Measurements from ENCODE around the gene LSR. TPM values are rescaled to one million over a fixed set of nuclear protein-coding genes. Genes with fewer than 3 reads are reported as not detected.

LSR gene
- polyA plus RNA-seq, 3 donors: 0.08 to 0.17 TPM; not detected in 1

DNA sequence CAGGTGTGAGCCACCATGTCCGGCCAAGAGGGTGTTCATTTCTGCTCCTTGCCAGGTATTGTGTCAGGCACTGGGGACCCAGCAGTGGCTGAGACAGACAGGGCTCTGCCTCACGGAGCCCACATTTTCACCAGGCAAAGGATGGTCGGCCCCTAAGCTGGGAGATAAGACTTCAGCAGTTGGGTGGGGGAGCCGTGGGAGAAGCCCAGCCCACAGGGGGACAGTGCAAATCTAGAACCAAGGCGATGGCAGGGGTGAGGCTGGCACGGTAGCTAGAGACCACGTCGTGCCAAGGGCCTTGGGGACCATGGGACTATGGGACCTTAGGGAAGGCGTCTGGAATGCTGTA lies 8.3 kb downstream of the LSR start:
- H3K4me1 Mint-ChIP-seq: no peaks in the 10 kb centered on the region
- peaks cover 0 to 6% of the 10 kb centered on the region in 2 donors for H3K27me3 ChIP-seq (ENCODE audit: control insufficient read depth in 2 of 2, insufficient read depth in 2 of 2, low read length in 2 of 2)
- H3K27ac ChIP-seq (ENCODE audit: low read depth in 1 of 2, low read length in 2 of 2): no peak overlapping the region
- 91% methylated on average over 7 of the region's 9 CpGs for WGBS (ENCODE audit: insufficient coverage)
- no peaks in the 10 kb centered on the region for H3K9me3 ChIP-seq (replicated peaks in 1 of 2; ENCODE audit: control insufficient read depth in 1 of 2, insufficient read depth in 1 of 2, low read length in 2 of 2)
- intact Hi-C loops (cut with micrococcal nuclease): no loop called here
- peaks cover 0 to 2% (median 0%) of the 10 kb centered on the region in 7 donors for H3K9me3 Mint-ChIP-seq
- H3K4me1 ChIP-seq (ENCODE audit: control insufficient read depth in 1 of 2, insufficient read depth in 2 of 2, low read length in 2 of 2): no peaks in the 10 kb centered on the region
- H3K4me2 ChIP-seq (replicated peaks; ENCODE audit: extremely low read depth, low read length, poor library complexity, severe bottlenecking): no peak overlapping the region
- DNase-seq: no peak
- no peaks in the 10 kb centered on the region for H3K36me3 Mint-ChIP-seq
- no peaks in the 10 kb centered on the region for H3K79me2 ChIP-seq (ENCODE audit: insufficient read depth, low read length)
- H3K4me3 Mint-ChIP-seq: no peak overlapping the region
- no peaks in the 10 kb centered on the region for H3K36me3 ChIP-seq (replicated peaks in 1 of 2; ENCODE audit: control insufficient read depth in 1 of 2, insufficient read depth in 2 of 2, low read length in 2 of 2)
- H4K20me1 ChIP-seq (ENCODE audit: insufficient read depth, low read length): no peaks in the 10 kb centered on the region
- H2AFZ ChIP-seq (ENCODE audit: insufficient read depth, low read depth, low read length, poor library complexity, severe bottlenecking): no peak overlapping the region
- no peak overlapping the region for H3K27ac Mint-ChIP-seq
- TF ChIP-seq CTCF (IDR thresholded peaks at IDR 0.05): no peak
- no peak overlapping the region for H3K4me3 ChIP-seq (replicated peaks in 1 of 3; ENCODE audit: low read depth in 2 of 3, low read length in 3 of 3)
- H3K27me3 Mint-ChIP-seq (ENCODE audit: low read depth in 3 of 3): peaks cover 6 to 21% (median 7%) of the 10 kb centered on the region in 3 donors
- no peak overlapping the region for H3K9ac ChIP-seq (ENCODE audit: insufficient read depth, low read length, poor library complexity, severe bottlenecking)

DNA sequence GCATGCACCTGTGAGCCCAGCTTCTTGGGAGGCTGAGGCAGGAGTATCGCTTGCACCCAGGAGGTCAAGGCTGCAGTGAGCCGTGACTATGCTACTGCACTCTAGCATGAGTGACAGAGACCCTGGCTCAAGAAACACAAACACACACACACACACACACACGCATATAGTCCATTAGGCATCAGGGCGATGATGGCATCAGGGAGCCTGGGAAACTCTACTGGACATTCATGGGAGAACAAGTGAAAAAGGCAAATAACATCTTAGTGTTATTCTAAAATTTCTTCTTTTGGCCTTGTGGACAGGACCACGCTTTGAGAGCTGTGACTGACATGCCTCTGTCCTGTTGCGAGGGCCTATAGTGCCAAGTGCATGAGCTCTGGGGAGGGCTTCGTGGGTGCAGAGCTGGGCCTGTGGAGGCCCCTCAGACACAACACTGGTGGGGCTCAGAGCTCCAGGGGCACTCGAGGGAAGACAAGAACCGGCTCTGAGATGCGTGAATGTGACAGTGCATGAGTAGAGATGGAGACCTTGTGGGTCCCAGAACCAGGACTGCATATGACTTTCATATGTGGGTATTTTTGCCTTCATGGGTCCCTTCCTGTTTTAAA lies 12.0 kb downstream of the LSR start:
- 93% methylated on average over 8 of the region's 10 CpGs for WGBS (ENCODE audit: insufficient coverage)
- DNase-seq: no peak
- Mint-ChIP-seq H3K27me3 (ENCODE audit: low read depth in 3 of 3) (peaks cover 12 to 31% (median 15%) of the 10 kb centered on the region in 3 donors), H3K4me3 (no peak overlapping the region), H3K4me1 (peaks cover 19% of the 10 kb centered on the region), H3K36me3 (no peaks in the 10 kb centered on the region), H3K9me3 (no peaks in the 10 kb centered on the region), H3K27ac (no peak overlapping the region)
- intact Hi-C loops (cut with micrococcal nuclease): loop anchor here in 1 of 2 donors (10.0 kb wide), 1 partner anchor 56 kb away; no protein-coding TSS in a partner anchor
- TF ChIP-seq CTCF (IDR thresholded peaks at IDR 0.05): no peak
- no peak overlapping the region for H3K27ac ChIP-seq (ENCODE audit: low read depth in 1 of 2, low read length in 2 of 2)
- no peak overlapping the region for H3K4me2 ChIP-seq (replicated peaks; ENCODE audit: extremely low read depth, low read length, poor library complexity, severe bottlenecking)
- H3K79me2 ChIP-seq (ENCODE audit: insufficient read depth, low read length): no peaks in the 10 kb centered on the region
- H4K20me1 ChIP-seq (ENCODE audit: insufficient read depth, low read length): no peaks in the 10 kb centered on the region
- peaks cover 0 to 10% of the 10 kb centered on the region in 2 donors for H3K27me3 ChIP-seq (ENCODE audit: control insufficient read depth in 2 of 2, insufficient read depth in 2 of 2, low read length in 2 of 2)
- H3K4me3 ChIP-seq (replicated peaks in 1 of 3; ENCODE audit: low read depth in 2 of 3, low read length in 3 of 3): no peak overlapping the region
- no peak overlapping the region for H2AFZ ChIP-seq (ENCODE audit: insufficient read depth, low read depth, low read length, poor library complexity, severe bottlenecking)
- peaks cover 20% of the 10 kb centered on the region in 2 donors for H3K4me1 ChIP-seq (ENCODE audit: control insufficient read depth in 1 of 2, insufficient read depth in 2 of 2, low read length in 2 of 2)
- H3K36me3 ChIP-seq (replicated peaks in 1 of 2; ENCODE audit: control insufficient read depth in 1 of 2, insufficient read depth in 2 of 2, low read length in 2 of 2): no peaks in the 10 kb centered on the region
- no peaks in the 10 kb centered on the region for H3K9me3 ChIP-seq (replicated peaks in 1 of 2; ENCODE audit: control insufficient read depth in 1 of 2, insufficient read depth in 1 of 2, low read length in 2 of 2)
- no peak overlapping the region for H3K9ac ChIP-seq (ENCODE audit: insufficient read depth, low read length, poor library complexity, severe bottlenecking)

Measured in CD14-positive monocyte (primary cell).